Measurements from ENCODE around the gene RAP1GDS1. TPM values are rescaled to one million over a fixed set of nuclear protein-coding genes. Genes with fewer than 3 reads are reported as not detected.

Gene RAP1GDS1
- total RNA-seq, 2 donors from 2014 or later = 16.7 to 34.6 TPM

- H3K4me1 ChIP-seq (ENCODE audit: control insufficient read depth in 1 of 2, low read depth in 2 of 2) = peaks cover 0 to 13% of the 10 kb centered on the region in 2 donors
- no peak overlapping the region for H3K27ac ChIP-seq
- DNase-seq (ENCODE audit: low spot score) = no peak
- TF ChIP-seq CTCF (IDR thresholded peaks at IDR 0.05) = no peak
- no peak for ATAC-seq (ENCODE audit: insufficient number of reproducible peaks, low FRiP score, low read depth)
- no peaks in the 10 kb centered on the region for H3K27me3 ChIP-seq (replicated peaks; ENCODE audit: insufficient read depth)
- H3K9me3 ChIP-seq = no peaks in the 10 kb centered on the region
- no peaks in the 10 kb centered on the region for H3K36me3 ChIP-seq
- H3K4me3 ChIP-seq = no peak overlapping the region
Measured at GRCh38 chr4:98480535-98480934, 219.4 kb downstream of the RAP1GDS1 start.

- ATAC-seq (ENCODE audit: insufficient number of reproducible peaks, low FRiP score, low read depth) = no peak
- Histone ChIP-seq H3K36me3 (no peaks in the 10 kb centered on the region), H3K9me3 (no peaks in the 10 kb centered on the region), H3K27ac (no peak overlapping the region), H3K4me1 (ENCODE audit: control insufficient read depth in 1 of 2, low read depth in 2 of 2) (peaks cover 0 to 13% of the 10 kb centered on the region in 2 donors), H3K4me3 (no peak overlapping the region), H3K27me3 (replicated peaks; ENCODE audit: insufficient read depth) (no peaks in the 10 kb centered on the region)
- no peak for TF ChIP-seq CTCF (IDR thresholded peaks at IDR 0.05)
- no peak for DNase-seq (ENCODE audit: low spot score)
Measured at GRCh38 chr4:98481167-98481566, 220.0 kb downstream of the RAP1GDS1 start.

GRCh38 chr4:98482503-98482846 is 221.3 kb downstream of the RAP1GDS1 start:
- no peak for ATAC-seq (ENCODE audit: insufficient number of reproducible peaks, low FRiP score, low read depth)
- TF ChIP-seq CTCF (IDR thresholded peaks at IDR 0.05) = no peak
- DNase-seq (ENCODE audit: low spot score) = no peak
- H3K4me3 ChIP-seq = no peak overlapping the region
- H3K4me1 ChIP-seq (ENCODE audit: control insufficient read depth in 1 of 2, low read depth in 2 of 2) = peaks cover 0 to 13% of the 10 kb centered on the region in 2 donors
- no peaks in the 10 kb centered on the region for H3K27me3 ChIP-seq (replicated peaks; ENCODE audit: insufficient read depth)
- no peak overlapping the region for H3K27ac ChIP-seq
- no peaks in the 10 kb centered on the region for H3K9me3 ChIP-seq
- no peaks in the 10 kb centered on the region for H3K36me3 ChIP-seq

- Histone ChIP-seq H3K36me3 (no peaks in the 10 kb centered on the region), H3K27me3 (replicated peaks; ENCODE audit: insufficient read depth) (no peaks in the 10 kb centered on the region), H3K27ac (no peak overlapping the region), H3K9me3 (no peaks in the 10 kb centered on the region), H3K4me1 (ENCODE audit: control insufficient read depth in 1 of 2, low read depth in 2 of 2) (peaks cover 0 to 13% of the 10 kb centered on the region in 2 donors), H3K4me3 (no peak overlapping the region)
- ATAC-seq (ENCODE audit: insufficient number of reproducible peaks, low FRiP score, low read depth) = no peak
- no peak for TF ChIP-seq CTCF (IDR thresholded peaks at IDR 0.05)
- no peak for DNase-seq (ENCODE audit: low spot score)
Measured at GRCh38 chr4:98482847-98483806, 221.9 kb downstream of the RAP1GDS1 start.

GRCh38 chr4:98484031-98484430 is 222.8 kb downstream of the RAP1GDS1 start:
- Histone ChIP-seq H3K4me1 (ENCODE audit: control insufficient read depth in 1 of 2, low read depth in 2 of 2) (peaks cover 0 to 13% of the 10 kb centered on the region in 2 donors), H3K27me3 (replicated peaks; ENCODE audit: insufficient read depth) (no peaks in the 10 kb centered on the region), H3K27ac (no peak overlapping the region), H3K36me3 (no peaks in the 10 kb centered on the region), H3K4me3 (no peak overlapping the region), H3K9me3 (no peaks in the 10 kb centered on the region)
- ATAC-seq (ENCODE audit: insufficient number of reproducible peaks, low FRiP score, low read depth) (no peak), DNase-seq (ENCODE audit: low spot score) (no peak)
- TF ChIP-seq CTCF (IDR thresholded peaks at IDR 0.05) = no peak

Data from thoracic aorta (tissue), 2 donors.